ENCODE results near the gene RNF10.
"Not testable (repeated sequence)": the region's sequence is repeated elsewhere in the genome, so short reads cannot be mapped to it uniquely, and the experiment has no call there.

Gene RNF10

GRCh38 chr12:120534203-120534702 is at the start of gene RNF10:
Gene RNF10, plus strand, starts transcription at chr12:120534356. Its CDS starts 456 bp downstream, at chr12:120534812.
- peak; percentile 82 for DNase-seq (ENCODE audit: low spot score)

GRCh38 chr12:120485961-120486881 is 47.9 kb upstream of the RNF10 start:
- DNase-seq (ENCODE audit: low spot score): no peak

GRCh38 chr12:120487552-120487951 is 46.6 kb upstream of the RNF10 start:
- DNase-seq (ENCODE audit: low spot score): not testable (repeated sequence)

GRCh38 chr12:120488057-120488640 is 46.0 kb upstream of the RNF10 start:
- DNase-seq (ENCODE audit: low spot score): no peak

GRCh38 chr12:120489018-120489417 is 45.1 kb upstream of the RNF10 start:
- DNase-seq (ENCODE audit: low spot score): no peak

GRCh38 chr12:120490325-120490724 is 43.8 kb upstream of the RNF10 start:
- no peak for DNase-seq (ENCODE audit: low spot score)

- DNase-seq (ENCODE audit: low spot score): no peak
These were observed 43.2 kb upstream of the RNF10 start for GRCh38 chr12:120490833-120491512.

- DNase-seq (ENCODE audit: low spot score): no peak
These were observed 38.9 kb upstream of the RNF10 start for GRCh38 chr12:120495186-120495730.

GRCh38 chr12:120495731-120496412 is 38.3 kb upstream of the RNF10 start, which contains the start of gene DYNLL1:
Gene DYNLL1, plus strand, starts transcription at chr12:120496113. Its CDS starts 309 bp downstream, at chr12:120496422.
- DNase-seq (ENCODE audit: low spot score): peak; percentile 87

GRCh38 chr12:120496413-120497340 is 37.5 kb upstream of the RNF10 start:
- peak; percentile 22 for DNase-seq (ENCODE audit: low spot score)

GRCh38 chr12:120497524-120498150 is 36.5 kb upstream of the RNF10 start:
- DNase-seq (ENCODE audit: low spot score): no peak

- DNase-seq (ENCODE audit: low spot score): no peak
These were observed 35.2 kb upstream of the RNF10 start for GRCh38 chr12:120498870-120499515.

- no peak for DNase-seq (ENCODE audit: low spot score)
These were observed 33.6 kb upstream of the RNF10 start for GRCh38 chr12:120500581-120500980.

- DNase-seq (ENCODE audit: low spot score): no peak
These were observed 29.6 kb upstream of the RNF10 start for GRCh38 chr12:120504587-120504986.

GRCh38 chr12:120508537-120508936 is 25.6 kb upstream of the RNF10 start:
- DNase-seq (ENCODE audit: low spot score): no peak

- no peak for DNase-seq (ENCODE audit: low spot score)
These were observed 20.2 kb upstream of the RNF10 start for GRCh38 chr12:120514002-120514401.

- no peak for DNase-seq (ENCODE audit: low spot score)
These were observed 18.7 kb upstream of the RNF10 start for GRCh38 chr12:120515496-120515895.

GRCh38 chr12:120519324-120519723 is 14.8 kb upstream of the RNF10 start:
- not testable (repeated sequence) for DNase-seq (ENCODE audit: low spot score)

GRCh38 chr12:120522568-120522967 is 11.6 kb upstream of the RNF10 start:
- no peak for DNase-seq (ENCODE audit: low spot score)
